GM19455 (cell line): Measurements from ENCODE around the gene KAZN.

Experiments used
- ATAC-seq: cut with Tn5 transposase; IDR thresholded peaks from one replicate; pipeline ENCODE4 v1.9.1; 2021; ENCODE audit not compliant: unreplicated experiment

The KAZN gene

DNA sequence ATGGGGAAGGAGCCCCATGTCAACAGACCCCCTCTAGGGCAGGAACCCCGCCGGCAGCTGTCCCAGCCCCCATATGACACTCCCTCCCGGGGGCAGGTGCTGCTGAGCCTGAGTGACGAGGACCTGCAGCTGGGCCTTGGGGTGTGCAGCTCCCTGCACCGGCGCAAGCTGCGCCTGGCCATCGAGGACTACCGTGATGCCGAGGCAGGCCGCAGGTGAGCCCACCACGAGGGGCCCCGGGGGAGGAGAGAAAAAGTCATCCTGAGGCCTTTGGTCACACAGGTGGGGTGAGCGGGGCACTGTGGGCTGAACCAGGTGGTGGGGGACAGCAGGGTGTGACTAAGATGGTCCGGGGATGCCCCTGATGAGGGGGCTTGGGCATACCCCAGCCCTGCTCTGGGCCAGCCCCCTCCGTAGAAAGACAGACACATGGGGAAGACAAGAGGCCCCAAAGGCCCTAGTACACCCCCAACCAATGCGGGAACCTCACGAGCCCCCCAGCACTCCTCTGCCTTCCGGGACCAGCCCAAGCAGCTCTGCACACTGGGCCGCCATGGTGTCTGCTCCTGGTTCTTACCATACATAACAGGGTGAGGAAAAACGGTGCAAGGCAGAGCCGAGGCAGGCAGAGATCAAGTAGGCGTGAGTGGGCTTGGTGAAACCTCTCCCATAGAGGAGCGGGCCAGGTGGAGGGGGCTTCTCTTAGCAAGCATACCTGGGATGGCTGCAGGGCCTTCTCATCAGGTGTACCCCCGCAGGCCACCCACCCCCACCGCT, 496.4 kb downstream of the KAZN start:
- ATAC-seq, result no peak

DNA sequence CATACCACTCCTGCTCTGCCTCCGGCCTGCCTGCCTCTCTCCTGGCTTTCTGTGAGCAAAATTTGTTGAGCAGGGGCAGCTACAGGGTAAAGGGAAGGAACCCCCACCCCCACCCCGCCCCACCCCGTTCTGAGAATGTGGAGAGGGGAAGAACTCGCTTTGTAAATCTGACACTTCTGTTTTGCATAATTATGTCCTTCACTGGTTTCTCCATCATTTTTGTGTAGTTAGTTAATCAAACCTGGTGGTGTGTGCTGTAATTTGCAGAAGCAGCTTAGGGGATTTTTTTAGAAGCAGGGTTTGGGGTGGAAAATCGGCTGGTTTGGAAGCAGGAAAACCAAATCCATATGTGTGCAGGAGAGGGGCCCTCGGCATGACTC, 497.0 kb downstream of the KAZN start:
- no peak for ATAC-seq

DNA sequence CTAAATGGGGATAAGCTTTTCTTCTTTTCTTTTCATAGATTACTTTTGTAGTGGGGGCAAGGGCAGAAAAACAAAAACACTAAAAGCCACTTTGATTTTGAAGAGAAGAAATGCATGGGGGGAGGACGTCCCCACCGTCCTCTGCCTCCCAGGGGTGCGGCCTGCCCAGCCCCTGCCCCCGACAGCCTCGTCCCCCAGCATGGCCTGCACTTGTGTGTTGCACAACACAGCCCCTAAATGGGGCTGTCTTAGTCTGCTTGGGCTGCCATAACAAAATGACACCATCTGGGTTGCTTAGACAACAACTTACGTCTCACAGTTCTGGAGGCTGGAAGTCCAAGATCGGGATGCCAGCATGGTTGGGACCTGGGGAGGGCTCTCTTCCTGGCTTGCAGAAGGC, 497.8 kb downstream of the KAZN start:
- no peak for ATAC-seq

DNA sequence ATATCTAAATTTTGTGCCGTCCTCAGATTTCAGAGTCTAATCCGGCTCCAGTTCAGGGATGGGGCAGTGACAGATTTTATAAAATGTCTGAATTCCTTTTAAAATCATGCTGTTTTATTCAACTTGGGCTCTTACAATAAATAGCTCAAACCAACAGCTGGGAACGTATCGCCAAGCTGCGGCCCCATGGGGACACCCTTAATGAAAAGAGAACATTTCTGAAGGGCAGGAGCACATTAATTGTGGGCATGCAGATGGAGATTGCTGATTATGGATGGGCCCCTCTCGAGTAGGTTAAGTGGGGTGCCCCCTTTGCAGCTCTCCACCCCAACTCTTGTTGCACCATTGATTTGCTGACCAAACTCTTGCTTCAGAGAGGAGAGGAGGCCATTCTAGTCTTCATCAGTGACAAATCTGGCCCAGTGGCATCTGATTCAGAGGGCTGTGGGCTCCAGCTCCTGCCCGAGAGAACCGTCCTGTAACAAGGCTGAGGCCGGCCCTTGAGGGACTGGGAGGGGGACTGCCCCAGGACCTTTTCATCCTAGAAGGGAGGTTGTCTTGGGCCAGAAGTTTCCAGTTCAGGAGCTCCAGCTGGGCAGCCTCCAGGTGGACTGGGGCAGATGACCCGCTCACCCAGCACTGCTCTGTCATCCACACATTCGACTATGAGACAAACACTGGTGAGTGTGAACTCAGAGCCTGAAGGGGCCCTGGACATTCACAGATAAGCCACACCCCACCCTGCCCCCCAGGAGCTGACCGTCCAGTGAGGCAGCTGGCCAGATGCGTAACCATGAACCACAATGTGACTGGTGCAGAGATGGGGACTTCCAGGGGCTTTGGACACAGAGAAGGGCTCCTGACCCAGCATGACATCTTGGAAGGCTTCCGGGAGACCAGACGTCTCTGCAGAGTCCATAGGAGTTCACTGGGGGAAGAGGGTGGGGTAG, 500.0 kb downstream of the KAZN start:
- no peak for ATAC-seq

- no peak for ATAC-seq
These were observed 501.1 kb downstream of the KAZN start for GRCh38 chr1:15099441-15100120.

GRCh38 chr1:15100121-15100879, 501.8 kb downstream of the KAZN start:
- ATAC-seq, result peak; percentile 57

DNA sequence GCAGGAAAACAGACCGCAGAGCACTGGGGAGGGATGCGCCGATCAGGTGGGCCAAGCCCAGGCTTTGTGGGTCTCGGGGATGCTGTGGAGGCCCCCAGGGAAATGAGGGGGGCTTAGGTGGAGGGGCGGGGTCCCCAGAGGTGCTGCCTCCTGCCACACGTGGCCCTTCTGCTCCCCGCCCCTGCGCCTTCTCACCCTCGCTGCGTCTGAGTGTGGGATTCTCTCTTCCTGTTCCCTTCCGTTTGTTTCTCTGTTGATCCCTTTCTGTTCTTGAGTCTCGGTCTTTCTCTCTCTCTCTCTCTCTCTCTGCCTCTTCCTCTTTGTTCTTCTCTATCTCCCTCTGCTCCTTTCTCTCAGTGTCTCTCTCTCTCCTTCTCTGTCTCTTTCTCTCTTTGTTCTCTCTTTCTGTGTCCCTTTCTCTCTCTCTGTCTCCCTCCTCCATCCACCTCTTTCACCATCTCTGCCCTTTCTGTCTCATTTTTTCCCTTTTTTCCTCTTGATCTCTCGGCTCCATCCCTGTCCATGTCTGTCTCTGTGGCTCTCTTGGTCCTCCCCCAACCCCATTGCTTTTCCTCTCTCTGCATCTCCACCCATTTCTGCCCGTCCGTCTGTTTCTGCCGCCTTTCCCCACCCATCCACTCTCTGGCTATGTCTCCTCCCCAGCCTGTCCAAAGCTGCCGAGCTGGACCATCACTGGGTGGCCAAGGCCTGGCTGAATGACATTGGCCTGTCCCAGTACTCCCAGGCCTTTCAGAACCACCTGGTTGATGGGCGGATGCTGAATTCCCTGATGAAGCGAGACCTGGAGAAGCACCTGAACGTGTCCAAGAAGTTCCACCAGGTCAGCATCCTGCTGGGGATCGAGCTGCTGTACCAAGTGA, 502.6 kb downstream of the KAZN start:
- ATAC-seq, result no peak

GRCh38 chr1:15101801-15102200, 503.3 kb downstream of the KAZN start:
- no peak for ATAC-seq

DNA sequence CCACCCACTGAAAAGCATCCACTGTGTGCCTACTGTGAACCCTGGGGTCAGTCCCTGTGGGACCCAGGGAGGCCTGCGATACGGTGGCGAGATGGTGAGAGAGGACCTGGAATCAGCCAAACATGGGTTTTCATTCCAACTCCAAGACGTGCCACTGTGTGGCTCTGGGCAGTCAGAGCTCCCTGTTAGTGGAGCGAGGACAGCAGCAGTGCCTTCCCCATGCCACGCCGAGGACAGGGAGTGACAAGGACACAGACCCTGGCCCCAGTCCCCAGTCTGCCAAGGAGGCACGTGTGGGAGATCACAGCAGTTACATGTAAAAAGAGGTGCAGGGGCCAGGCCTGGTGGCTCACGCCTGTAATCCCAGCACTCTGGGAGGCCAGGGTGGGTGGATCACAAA, 504.2 kb downstream of the KAZN start:
- no peak for ATAC-seq

DNA sequence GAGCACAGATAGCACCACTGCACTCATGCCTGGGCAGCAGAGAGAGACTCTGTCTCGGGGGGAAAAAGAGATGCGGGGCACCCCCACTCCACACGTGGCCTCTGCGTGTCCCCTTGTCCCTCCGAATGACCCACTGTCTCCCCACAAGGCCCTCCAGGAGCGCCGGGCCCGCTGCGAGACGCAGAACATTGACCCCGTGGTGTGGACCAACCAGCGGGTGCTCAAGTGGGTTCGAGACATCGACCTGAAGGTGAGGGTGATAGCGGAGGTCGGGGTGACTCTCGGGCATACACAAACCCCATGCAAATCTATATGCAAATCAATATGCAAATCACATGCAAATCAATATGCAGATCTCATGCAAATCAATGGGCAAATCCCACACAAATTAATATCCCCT, 504.7 kb downstream of the KAZN start:
- ATAC-seq, result no peak

DNA sequence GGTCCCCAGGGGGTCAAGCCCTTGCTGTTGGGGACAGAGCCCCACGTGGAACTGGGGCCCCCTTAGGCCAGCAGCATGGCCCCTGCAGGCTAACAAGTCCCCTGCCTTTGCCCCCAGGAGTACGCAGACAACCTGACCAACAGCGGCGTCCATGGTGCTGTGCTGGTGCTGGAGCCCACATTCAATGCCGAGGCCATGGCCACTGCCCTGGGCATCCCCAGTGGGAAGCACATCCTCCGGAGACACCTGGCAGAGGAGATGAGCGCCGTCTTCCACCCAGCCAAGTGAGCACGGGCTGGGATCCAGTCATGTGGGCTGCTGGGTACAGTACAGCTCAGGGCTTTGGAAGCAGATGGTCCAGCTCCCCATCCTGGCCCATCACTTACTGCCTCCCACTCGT, 505.4 kb downstream of the KAZN start:
- no peak for ATAC-seq

- ATAC-seq, result no peak
These were observed 506.3 kb downstream of the KAZN start for GRCh38 chr1:15104768-15105167.

DNA sequence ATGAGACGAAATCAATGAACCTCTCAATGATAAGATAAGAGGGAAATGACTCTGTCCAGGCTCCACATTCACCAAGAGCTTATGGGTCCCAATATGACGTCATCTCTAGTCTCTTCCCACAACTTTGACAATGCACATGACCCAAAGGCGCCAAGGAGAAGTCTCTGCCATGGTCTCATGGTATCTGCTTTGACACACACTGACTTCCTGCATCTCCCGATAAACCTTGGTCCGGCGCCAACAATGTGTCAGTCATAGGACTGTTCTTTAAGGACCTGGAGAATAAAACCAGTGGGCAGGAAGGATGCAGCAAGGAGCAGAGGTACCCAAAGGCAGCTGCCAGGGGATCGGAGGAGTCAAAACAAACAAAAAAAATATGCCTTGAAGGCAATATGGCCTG, 508.1 kb downstream of the KAZN start:
- ATAC-seq, result no peak

DNA sequence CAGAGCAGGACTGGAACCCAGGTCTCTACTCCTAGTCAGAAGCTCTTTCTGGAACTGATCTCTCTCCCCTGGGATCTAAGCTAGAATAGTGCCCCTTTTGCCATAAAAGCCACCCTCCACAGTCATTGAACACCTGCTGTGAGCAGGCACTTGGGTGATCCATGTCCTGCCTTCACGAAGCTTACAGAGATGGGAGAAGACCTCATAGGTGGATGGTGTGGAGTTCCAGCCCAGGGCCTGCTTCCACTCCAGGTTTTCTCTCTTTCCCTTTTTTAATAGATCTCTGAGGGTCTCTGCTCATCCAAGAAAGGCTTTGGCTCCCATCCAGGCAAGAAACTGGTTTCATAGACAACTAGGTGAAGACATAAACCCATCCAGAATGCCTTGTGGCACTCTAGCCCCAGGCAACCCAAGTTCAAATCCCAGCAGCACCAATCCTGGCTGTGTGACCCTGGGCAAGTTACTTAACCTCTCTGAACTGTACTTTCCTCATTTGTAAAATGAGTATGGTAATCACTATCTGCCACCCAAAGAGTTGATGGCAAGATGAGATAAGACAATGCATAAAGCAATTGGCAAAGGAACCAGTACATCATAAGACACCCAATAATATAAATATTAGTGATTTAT, 508.7 kb downstream of the KAZN start:
- ATAC-seq, result no peak

- no peak for ATAC-seq
These were observed 509.4 kb downstream of the KAZN start for GRCh38 chr1:15107911-15108310.

DNA sequence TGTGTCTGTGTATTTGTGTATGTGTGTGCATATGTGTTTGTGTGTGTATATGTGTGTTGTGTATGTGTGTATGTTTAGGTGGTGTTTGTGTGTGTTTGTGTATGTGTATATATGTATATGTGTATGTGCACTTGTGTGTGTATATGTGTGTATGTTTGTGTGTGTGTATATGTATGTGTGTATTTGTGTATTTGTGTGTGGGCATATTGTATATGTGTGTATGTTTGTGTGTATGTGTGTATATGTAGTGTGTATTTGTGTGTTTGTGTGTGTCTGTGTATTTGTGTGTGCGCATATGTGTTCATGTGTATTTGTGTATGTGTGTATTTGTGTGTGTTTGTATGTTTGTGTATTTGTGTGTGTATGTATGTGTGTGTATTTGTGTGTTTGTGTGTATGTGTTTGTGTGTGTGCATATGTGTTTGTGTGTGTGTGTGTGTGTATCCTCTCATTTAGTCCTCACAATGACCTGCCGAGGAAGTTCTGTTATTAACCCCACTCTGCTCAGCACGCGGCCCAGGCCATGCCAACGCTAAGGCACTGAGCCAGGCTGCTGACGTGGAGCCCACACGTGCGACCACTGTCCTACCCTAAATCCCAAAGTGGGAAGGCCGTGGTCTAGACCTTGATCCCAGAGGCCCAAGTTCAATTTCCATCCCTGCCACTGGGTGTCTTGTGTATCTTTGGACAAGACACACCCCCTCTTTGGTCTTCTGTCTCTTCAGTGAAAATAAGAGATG, 511.8 kb downstream of the KAZN start:
- no peak for ATAC-seq

DNA sequence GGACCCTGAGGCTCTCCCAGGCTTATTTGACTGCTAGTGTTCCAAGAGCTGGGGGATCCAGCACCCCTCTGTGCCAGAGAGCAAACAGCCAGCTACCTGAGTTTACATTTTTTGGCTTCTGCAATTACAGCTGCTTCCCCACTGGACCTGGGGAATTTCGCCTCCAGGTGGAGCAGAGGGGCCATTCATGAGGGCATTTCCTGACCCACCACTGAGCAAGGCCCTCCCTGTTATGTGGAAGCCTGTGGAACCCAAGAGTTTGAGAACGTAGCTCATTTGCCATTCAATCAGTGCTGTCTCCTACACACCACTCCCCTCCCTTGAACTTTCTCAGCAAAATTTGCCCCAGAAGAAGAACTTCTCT, 512.4 kb downstream of the KAZN start:
- ATAC-seq, result no peak

- ATAC-seq, result no peak
These were observed 514.7 kb downstream of the KAZN start for GRCh38 chr1:15113146-15113545.

DNA sequence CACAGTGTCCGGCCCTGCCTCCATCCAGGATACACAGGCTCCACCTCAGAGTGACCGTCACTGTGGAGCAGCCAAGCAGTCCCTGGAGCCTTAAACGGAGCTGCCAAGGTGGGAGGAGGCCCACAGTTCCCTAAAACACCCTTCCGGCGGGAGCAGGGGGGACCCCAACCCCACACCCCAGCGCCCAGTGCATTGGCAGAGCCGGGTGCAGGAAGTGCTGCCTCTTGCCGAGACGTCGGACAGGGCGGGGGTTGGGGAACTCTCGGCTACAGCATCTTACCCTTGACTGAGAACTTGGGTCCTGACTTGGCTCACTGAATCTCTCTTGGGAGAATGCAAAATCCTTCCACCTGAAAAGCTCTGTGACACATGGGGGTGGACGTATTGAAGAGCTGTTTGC, 516.4 kb downstream of the KAZN start:
- ATAC-seq, result no peak
